ENCODE data around the gene CDO1. TPM values are rescaled to one million over a fixed set of nuclear protein-coding genes. Genes with fewer than 3 reads are reported as not detected.

The CDO1 gene
- total RNA-seq, 1 experiment from 2014 or later: not detected

DNA sequence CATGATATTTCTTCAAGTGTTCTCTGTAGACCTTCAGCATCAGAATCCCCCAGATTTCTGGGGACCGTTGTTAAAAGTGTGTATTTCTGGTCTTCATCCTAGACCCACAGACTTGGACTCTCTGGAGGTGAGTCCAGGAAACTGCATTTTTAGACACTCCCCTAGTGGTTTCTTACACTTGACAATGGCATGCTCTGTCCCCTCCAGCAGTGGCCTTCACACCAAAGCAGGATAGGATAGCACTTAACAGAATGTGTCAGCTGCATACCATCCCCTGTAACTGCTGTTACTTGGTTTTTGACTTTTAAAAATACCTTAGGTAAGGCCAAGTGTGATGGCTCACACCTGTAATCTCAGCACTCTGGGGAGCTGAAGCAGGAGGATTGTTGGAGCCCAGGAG, 20.8 kb downstream of the CDO1 start:
- H3K4me1 ChIP-seq: no peaks in the 10 kb centered on the region
- H3K4me3 Mint-ChIP-seq (ENCODE audit: unreplicated experiment): no peak overlapping the region
- POLR2A ChIA-PET: no interaction called here
- no peaks in the 10 kb centered on the region for H3K36me3 Mint-ChIP-seq (ENCODE audit: insufficient read depth, unreplicated experiment)
- intact Hi-C loops (cut with micrococcal nuclease; ENCODE audit: unreplicated experiment): no loop called here
- H3K27ac Mint-ChIP-seq (ENCODE audit: unreplicated experiment): no peak overlapping the region
- TF ChIP-seq, protein P1, sequence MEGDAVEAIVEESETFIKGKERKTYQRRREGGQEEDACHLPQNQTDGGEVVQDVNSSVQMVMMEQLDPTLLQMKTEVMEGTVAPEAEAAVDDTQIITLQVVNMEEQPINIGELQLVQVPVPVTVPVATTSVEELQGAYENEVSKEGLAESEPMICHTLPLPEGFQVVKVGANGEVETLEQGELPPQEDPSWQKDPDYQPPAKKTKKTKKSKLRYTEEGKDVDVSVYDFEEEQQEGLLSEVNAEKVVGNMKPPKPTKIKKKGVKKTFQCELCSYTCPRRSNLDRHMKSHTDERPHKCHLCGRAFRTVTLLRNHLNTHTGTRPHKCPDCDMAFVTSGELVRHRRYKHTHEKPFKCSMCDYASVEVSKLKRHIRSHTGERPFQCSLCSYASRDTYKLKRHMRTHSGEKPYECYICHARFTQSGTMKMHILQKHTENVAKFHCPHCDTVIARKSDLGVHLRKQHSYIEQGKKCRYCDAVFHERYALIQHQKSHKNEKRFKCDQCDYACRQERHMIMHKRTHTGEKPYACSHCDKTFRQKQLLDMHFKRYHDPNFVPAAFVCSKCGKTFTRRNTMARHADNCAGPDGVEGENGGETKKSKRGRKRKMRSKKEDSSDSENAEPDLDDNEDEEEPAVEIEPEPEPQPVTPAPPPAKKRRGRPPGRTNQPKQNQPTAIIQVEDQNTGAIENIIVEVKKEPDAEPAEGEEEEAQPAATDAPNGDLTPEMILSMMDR (IDR thresholded peaks at IDR 0.05; ENCODE audit: insufficient read depth in 1 of 2, low read depth in 1 of 2, low read length in 1 of 2, severe bottlenecking in 1 of 2, unreplicated experiment in 1 of 2): no peak
- CTCF ChIA-PET: no interaction called here
- peaks cover 6% of the 10 kb centered on the region for H3K27me3 Mint-ChIP-seq (ENCODE audit: insufficient read depth, unreplicated experiment)
- H3K4me1 Mint-ChIP-seq (ENCODE audit: low read depth, unreplicated experiment): no peaks in the 10 kb centered on the region
- H3K4me3 ChIP-seq (ENCODE audit: low read depth, low read length): no peak overlapping the region
- H3K27me3 ChIP-seq (replicated peaks; ENCODE audit: control insufficient read depth, insufficient read depth, low read length): no peaks in the 10 kb centered on the region
- no peaks in the 10 kb centered on the region for H3K9me3 Mint-ChIP-seq (ENCODE audit: unreplicated experiment)
- no TSS peak for BruUV-seq (replicated peaks)
- no peaks in the 10 kb centered on the region for H3K9me3 ChIP-seq
- H3K36me3 ChIP-seq (ENCODE audit: control insufficient read depth, insufficient read depth, low read length): no peaks in the 10 kb centered on the region
- DNase-seq: no peak

DNA sequence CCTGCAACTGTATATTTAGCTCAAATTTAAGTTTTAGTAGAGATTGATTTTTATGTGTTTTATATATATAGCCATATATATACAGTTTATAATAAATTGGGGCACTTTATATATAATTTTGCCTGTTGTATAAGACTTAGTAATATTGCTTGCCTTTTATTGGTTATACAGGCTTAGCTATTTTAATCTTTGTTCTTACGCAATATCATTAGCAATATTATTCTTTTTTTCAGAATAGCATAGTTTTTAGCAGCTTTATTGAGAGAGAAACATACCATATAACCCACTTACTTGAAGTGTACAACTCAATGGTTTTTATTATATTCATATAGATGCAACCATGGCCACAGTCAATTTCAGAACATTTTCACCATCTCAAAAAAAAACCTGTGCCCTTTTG, 28.0 kb downstream of the CDO1 start:
- H3K36me3 Mint-ChIP-seq (ENCODE audit: insufficient read depth, unreplicated experiment): no peaks in the 10 kb centered on the region
- CTCF ChIA-PET: no interaction called here
- H3K4me3 Mint-ChIP-seq (ENCODE audit: unreplicated experiment): no peak overlapping the region
- intact Hi-C loops (cut with micrococcal nuclease; ENCODE audit: unreplicated experiment): no loop called here
- H3K4me3 ChIP-seq (ENCODE audit: low read depth, low read length): no peak overlapping the region
- no peaks in the 10 kb centered on the region for H3K36me3 ChIP-seq (ENCODE audit: control insufficient read depth, insufficient read depth, low read length)
- H3K4me1 Mint-ChIP-seq (ENCODE audit: low read depth, unreplicated experiment): no peaks in the 10 kb centered on the region
- H3K9me3 ChIP-seq: no peaks in the 10 kb centered on the region
- no peak overlapping the region for H3K27ac Mint-ChIP-seq (ENCODE audit: unreplicated experiment)
- no peak for DNase-seq
- no peaks in the 10 kb centered on the region for H3K9me3 Mint-ChIP-seq (ENCODE audit: unreplicated experiment)
- POLR2A ChIA-PET: no interaction called here
- no peaks in the 10 kb centered on the region for H3K27me3 ChIP-seq (replicated peaks; ENCODE audit: control insufficient read depth, insufficient read depth, low read length)
- peaks cover 16% of the 10 kb centered on the region for H3K27me3 Mint-ChIP-seq (ENCODE audit: insufficient read depth, unreplicated experiment)
- no TSS peak for BruUV-seq (replicated peaks)
- no peaks in the 10 kb centered on the region for H3K4me1 ChIP-seq
- TF ChIP-seq, protein P1 (IDR thresholded peaks at IDR 0.05; ENCODE audit: insufficient read depth in 1 of 2, low read depth in 1 of 2, low read length in 1 of 2, severe bottlenecking in 1 of 2, unreplicated experiment in 1 of 2): no peak

DNA sequence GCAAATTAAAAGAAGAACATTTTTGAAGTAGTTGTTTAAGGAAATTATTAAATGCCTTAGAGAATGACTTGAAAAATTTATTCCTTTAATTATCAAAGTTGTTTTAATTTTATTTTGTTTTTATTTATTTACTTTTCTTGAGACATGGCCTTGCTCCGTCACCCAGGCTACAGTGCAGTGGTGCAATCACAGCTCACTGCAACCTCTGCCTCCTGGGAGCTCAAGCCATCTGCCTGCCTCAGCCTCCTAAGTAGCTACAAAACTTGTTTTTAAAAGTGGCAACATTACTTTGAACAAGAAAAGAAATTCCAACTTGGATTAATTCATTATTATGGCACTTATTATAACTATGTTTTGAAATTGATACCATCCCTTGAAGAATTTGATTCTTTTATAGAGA, 29.0 kb downstream of the CDO1 start:
- intact Hi-C loops (cut with micrococcal nuclease; ENCODE audit: unreplicated experiment): no loop called here
- no TSS peak for BruUV-seq (replicated peaks)
- Histone ChIP-seq H3K4me3 (ENCODE audit: low read depth, low read length) (no peak overlapping the region), H3K9me3 (no peaks in the 10 kb centered on the region), H3K27me3 (replicated peaks; ENCODE audit: control insufficient read depth, insufficient read depth, low read length) (no peaks in the 10 kb centered on the region), H3K4me1 (no peaks in the 10 kb centered on the region), H3K36me3 (ENCODE audit: control insufficient read depth, insufficient read depth, low read length) (no peaks in the 10 kb centered on the region)
- TF ChIP-seq, protein P1 (IDR thresholded peaks at IDR 0.05; ENCODE audit: insufficient read depth in 1 of 2, low read depth in 1 of 2, low read length in 1 of 2, severe bottlenecking in 1 of 2, unreplicated experiment in 1 of 2): no peak
- ChIA-PET CTCF (no interaction called here), POLR2A (no interaction called here)
- H3K4me1 Mint-ChIP-seq (ENCODE audit: low read depth, unreplicated experiment): peaks cover 6% of the 10 kb centered on the region
- H3K9me3 Mint-ChIP-seq (ENCODE audit: unreplicated experiment): no peaks in the 10 kb centered on the region
- no peaks in the 10 kb centered on the region for H3K36me3 Mint-ChIP-seq (ENCODE audit: insufficient read depth, unreplicated experiment)
- H3K4me3 Mint-ChIP-seq (ENCODE audit: unreplicated experiment): no peak overlapping the region
- no peak for DNase-seq
- H3K27ac Mint-ChIP-seq (ENCODE audit: unreplicated experiment): no peak overlapping the region
- peaks cover 11% of the 10 kb centered on the region for H3K27me3 Mint-ChIP-seq (ENCODE audit: insufficient read depth, unreplicated experiment)

Data from Caco-2 (cell line).